ENCODE data around the gene LTBP1.

Gene LTBP1

DNA sequence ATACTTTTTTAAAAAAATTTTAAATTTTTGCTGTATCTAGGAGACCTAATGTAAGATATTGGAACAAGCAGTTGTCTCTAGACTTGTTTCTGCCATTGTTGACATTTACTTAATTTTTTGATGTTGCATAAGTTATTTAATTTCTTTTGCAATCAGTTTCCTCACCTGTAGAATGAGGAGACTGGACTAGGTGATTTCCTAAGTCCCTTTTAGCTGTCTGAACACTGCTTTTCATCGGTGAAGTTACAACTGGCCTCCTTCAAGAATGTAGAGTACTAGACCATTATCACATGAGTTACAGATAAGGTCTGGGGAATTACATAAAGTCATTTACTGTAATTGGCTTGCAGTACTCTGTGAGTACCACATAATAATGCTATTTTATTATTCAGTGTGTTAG, 147.6 kb downstream of the LTBP1 start:
- Histone ChIP-seq H3K4me3 (ENCODE audit: low read depth, low read length) (no peak overlapping the region), H3K36me3 (ENCODE audit: control insufficient read depth, insufficient read depth, low read length) (no peaks in the 10 kb centered on the region), H3K27me3 (ENCODE audit: control insufficient read depth, insufficient read depth, low read length) (no peaks in the 10 kb centered on the region), H3K27ac (ENCODE audit: low read depth, low read length) (no peak overlapping the region), H3K4me1 (ENCODE audit: control insufficient read depth, insufficient read depth, low read length) (no peaks in the 10 kb centered on the region), H3K9ac (ENCODE audit: low read depth, low read length) (no peak overlapping the region), H3K9me3 (ENCODE audit: control insufficient read depth, insufficient read depth, low read length) (no peaks in the 10 kb centered on the region)

DNA sequence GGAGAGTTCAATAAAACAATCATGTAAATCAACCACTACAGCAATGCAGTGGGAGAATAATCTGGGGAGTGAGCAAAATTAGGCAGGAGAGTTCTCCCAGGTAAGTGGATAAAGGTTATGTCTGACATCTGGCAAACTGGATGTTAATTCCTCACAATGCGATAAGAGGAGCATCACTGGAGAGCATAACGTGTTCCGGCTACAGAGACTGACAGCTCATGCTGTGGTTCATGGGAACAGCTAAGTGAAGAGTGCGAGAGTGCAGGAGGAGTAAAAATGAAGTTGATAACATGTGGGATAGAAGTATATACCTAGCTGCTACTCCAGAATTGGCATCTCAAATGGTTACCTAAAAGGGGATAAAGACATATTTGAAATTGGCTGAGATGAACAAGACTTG, 153.2 kb downstream of the LTBP1 start:
- H3K36me3 ChIP-seq (ENCODE audit: control insufficient read depth, insufficient read depth, low read length), result no peaks in the 10 kb centered on the region
- H3K9me3 ChIP-seq (ENCODE audit: control insufficient read depth, insufficient read depth, low read length), result no peaks in the 10 kb centered on the region
- H3K9ac ChIP-seq (ENCODE audit: low read depth, low read length), result no peak overlapping the region
- H3K27me3 ChIP-seq (ENCODE audit: control insufficient read depth, insufficient read depth, low read length), result no peaks in the 10 kb centered on the region
- no peak overlapping the region for H3K27ac ChIP-seq (ENCODE audit: low read depth, low read length)
- no peak overlapping the region for H3K4me3 ChIP-seq (ENCODE audit: low read depth, low read length)
- H3K4me1 ChIP-seq (ENCODE audit: control insufficient read depth, insufficient read depth, low read length), result peaks cover 8% of the 10 kb centered on the region; the same call in 1 of the 2 replicates

DNA sequence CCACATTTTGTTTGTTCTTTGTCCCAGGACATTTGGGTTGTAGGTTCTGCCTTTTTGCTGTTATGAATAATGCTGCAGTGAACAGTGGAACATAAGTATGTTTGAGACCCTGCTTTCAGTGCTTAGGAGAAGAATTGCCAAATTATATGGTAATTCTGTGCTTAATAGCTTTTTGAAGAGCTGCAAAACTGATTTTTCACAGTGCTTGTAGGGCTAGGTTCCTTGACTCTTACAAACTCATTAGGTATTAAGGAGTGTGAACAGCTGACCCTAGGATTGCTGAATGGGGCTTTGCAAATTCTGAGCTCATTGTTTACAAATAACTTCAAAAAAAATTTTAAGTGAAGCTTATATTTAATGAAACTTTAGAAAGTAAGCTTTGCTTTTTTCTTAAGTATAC, 154.2 kb downstream of the LTBP1 start:
- H3K27ac ChIP-seq (ENCODE audit: low read depth, low read length), result no peak overlapping the region
- H3K27me3 ChIP-seq (ENCODE audit: control insufficient read depth, insufficient read depth, low read length), result no peaks in the 10 kb centered on the region
- H3K9ac ChIP-seq (ENCODE audit: low read depth, low read length), result no peak overlapping the region
- peaks cover 8% of the 10 kb centered on the region; the same call in 1 of the 2 replicates for H3K4me1 ChIP-seq (ENCODE audit: control insufficient read depth, insufficient read depth, low read length)
- H3K4me3 ChIP-seq (ENCODE audit: low read depth, low read length), result no peak overlapping the region
- no peaks in the 10 kb centered on the region for H3K36me3 ChIP-seq (ENCODE audit: control insufficient read depth, insufficient read depth, low read length)
- no peaks in the 10 kb centered on the region for H3K9me3 ChIP-seq (ENCODE audit: control insufficient read depth, insufficient read depth, low read length)

DNA sequence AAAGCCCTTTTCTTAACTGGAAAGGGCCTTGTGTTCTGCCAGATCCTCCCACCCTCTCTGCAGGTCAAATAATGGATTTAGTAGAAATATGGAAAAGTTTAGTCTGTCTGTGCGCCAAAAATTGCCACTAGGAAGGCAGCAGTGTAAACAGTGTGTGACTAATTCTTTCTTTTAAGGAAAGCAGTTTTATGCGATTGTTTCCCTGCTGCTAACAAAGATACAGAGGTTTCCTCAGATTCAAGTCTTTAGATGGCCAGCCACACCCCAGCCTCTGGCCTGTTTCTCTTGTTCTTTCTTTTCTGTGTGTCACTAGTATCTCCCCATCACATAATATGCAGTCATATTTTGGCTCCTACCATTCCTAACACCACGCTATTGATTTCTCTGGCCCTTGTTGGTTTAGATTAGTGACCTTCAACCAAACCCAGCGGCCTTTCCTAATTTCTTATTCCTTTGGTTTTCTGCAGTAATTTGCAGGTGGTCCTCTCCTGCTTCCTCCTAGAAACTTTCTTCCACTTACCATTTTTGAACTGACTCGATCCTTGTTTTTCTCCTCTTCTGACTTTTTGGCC, 157.4 kb downstream of the LTBP1 start:
- H3K27ac ChIP-seq (ENCODE audit: low read depth, low read length), result no peak overlapping the region
- H3K27me3 ChIP-seq (ENCODE audit: control insufficient read depth, insufficient read depth, low read length), result no peaks in the 10 kb centered on the region
- no peaks in the 10 kb centered on the region for H3K36me3 ChIP-seq (ENCODE audit: control insufficient read depth, insufficient read depth, low read length)
- no peak overlapping the region for H3K4me3 ChIP-seq (ENCODE audit: low read depth, low read length)
- no peak overlapping the region for H3K9ac ChIP-seq (ENCODE audit: low read depth, low read length)
- H3K4me1 ChIP-seq (ENCODE audit: control insufficient read depth, insufficient read depth, low read length), result peaks cover 8% of the 10 kb centered on the region; the same call in 1 of the 2 replicates
- H3K9me3 ChIP-seq (ENCODE audit: control insufficient read depth, insufficient read depth, low read length), result no peaks in the 10 kb centered on the region

DNA sequence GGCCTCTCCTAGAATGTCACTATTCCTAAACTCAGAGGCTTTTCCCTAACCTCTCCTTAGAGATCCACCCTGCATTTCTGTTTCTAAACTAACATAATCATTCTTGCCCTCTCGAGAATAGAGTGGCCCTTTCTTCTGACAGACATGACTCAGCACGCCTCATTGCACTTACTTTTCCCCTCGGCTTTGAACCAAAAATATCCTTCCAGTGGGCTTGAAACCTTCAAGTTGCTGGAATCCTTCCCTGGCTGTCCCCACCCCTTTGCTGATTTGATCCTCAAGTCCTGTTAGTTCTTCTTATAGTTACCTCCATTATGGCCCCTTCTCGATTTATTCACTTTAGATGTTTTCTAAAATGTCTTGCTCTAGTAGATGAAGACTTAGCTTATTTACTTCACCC, 158.0 kb downstream of the LTBP1 start:
- Histone ChIP-seq H3K27ac (ENCODE audit: low read depth, low read length) (no peak overlapping the region), H3K4me3 (ENCODE audit: low read depth, low read length) (no peak overlapping the region), H3K9ac (ENCODE audit: low read depth, low read length) (no peak overlapping the region), H3K36me3 (ENCODE audit: control insufficient read depth, insufficient read depth, low read length) (no peaks in the 10 kb centered on the region), H3K4me1 (ENCODE audit: control insufficient read depth, insufficient read depth, low read length) (peaks cover 8% of the 10 kb centered on the region; the same call in 1 of the 2 replicates), H3K9me3 (ENCODE audit: control insufficient read depth, insufficient read depth, low read length) (no peaks in the 10 kb centered on the region), H3K27me3 (ENCODE audit: control insufficient read depth, insufficient read depth, low read length) (no peaks in the 10 kb centered on the region)

DNA sequence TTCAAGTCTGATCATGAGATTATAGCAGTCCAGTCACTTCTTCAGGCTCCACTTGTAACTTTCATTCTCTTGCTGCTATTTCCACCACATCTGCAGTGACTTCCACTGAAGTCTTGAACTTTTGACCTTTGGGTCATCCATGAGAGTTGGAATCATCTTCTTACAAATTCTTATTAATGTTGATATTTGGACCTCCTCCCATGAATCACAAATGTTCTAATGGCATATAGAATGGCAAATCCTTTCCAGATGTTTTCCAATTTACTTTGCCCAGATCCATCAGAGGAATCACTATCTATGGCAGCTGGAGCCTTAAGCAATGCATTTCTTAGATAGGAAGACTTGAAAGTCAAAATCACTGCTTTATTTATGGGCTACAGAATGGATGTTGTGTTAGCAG, 159.4 kb downstream of the LTBP1 start:
- Histone ChIP-seq H3K27ac (ENCODE audit: low read depth, low read length) (no peak overlapping the region), H3K9ac (ENCODE audit: low read depth, low read length) (no peak overlapping the region), H3K9me3 (ENCODE audit: control insufficient read depth, insufficient read depth, low read length) (no peaks in the 10 kb centered on the region), H3K4me3 (ENCODE audit: low read depth, low read length) (no peak overlapping the region), H3K36me3 (ENCODE audit: control insufficient read depth, insufficient read depth, low read length) (no peaks in the 10 kb centered on the region), H3K4me1 (ENCODE audit: control insufficient read depth, insufficient read depth, low read length) (peaks cover 8% of the 10 kb centered on the region; the same call in 1 of the 2 replicates), H3K27me3 (ENCODE audit: control insufficient read depth, insufficient read depth, low read length) (no peaks in the 10 kb centered on the region)

DNA sequence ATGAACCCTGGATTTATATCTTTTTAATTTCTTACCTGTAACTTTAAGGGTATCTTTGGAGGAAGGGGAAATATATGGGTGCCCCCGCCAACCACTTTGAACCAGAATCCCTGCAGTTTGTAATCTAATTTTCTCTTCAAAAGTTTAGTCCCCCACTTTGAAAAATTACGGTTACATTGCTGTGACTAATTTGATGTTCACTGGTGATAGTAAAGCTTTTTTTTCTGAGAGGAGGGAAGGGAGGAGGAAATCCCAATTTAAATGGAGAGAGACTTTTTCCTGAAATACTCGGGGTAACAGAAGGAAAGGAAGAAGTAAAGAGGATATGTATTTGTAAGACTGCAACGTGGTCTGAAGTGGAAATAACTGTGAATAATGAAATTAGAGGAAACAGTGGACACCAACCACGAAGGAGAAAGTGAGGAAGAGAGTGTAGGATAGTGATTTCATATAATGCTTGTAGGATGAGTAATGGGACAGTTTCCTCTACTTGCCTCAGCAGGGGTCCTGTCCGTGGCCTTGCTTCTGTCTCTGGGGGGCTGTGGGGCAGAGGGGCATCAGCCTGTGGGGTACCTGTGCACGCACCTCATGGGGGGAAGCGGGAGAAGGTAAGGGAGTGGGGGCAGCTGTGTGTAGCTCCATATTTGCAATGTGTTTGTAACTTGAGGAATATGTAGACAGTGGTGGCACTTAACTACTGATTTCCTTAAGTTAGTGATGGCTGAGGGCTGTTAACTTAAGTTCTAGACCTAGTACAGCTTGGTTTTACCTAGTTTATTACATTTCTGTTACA, 161.1 kb downstream of the LTBP1 start:
- Histone ChIP-seq H3K4me1 (ENCODE audit: control insufficient read depth, insufficient read depth, low read length) (peaks cover 8% of the 10 kb centered on the region; the same call in 1 of the 2 replicates), H3K27me3 (ENCODE audit: control insufficient read depth, insufficient read depth, low read length) (no peaks in the 10 kb centered on the region), H3K9ac (ENCODE audit: low read depth, low read length) (no peak overlapping the region), H3K27ac (ENCODE audit: low read depth, low read length) (no peak overlapping the region), H3K9me3 (ENCODE audit: control insufficient read depth, insufficient read depth, low read length) (no peaks in the 10 kb centered on the region), H3K4me3 (ENCODE audit: low read depth, low read length) (no peak overlapping the region), H3K36me3 (ENCODE audit: control insufficient read depth, insufficient read depth, low read length) (no peaks in the 10 kb centered on the region)

DNA sequence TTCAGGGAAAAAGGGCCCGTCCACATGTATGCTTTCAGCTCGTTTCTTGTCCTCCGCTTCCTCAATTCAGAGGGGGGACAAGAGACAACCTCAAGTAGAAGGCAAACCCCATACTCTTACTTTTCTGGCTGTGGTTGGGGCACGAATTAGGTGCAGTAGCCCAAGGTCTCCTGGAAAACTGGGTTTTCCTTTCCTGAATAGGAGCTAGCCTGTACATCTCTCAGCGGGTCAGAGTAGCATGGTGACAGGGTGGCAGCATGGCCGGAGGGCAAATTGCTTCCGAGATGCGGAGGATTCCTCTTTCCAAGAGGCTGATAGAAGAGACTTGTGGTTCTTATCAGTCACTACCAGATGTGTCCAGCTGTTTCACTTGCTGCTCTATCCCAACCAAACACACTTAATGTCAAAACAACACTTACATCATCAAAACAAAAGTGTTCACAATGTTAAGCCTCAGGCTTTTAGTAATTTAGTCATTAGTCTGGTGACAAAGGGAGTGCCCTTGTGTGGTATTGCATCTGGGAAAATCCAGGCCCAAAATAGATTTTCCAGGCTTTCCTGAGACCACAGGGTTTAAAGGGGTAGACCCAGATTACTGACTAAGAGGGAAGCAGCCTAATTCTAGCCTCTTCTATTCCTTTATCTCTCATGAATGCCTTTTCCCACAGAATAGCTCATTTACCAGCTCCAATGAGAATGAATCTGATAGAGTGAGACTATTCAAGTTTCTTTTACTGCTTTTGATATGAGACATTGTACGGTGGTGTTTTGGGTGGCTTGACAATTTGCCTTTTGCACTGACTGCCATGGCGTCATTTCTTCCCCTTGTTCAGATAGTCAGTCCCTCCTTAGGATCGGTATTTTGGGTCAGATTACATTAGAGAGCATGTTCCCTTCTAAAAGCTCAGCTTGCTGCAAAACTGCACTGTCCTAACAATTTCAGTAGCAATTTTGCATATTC, 162.0 kb downstream of the LTBP1 start:
- no peaks in the 10 kb centered on the region for H3K9me3 ChIP-seq (ENCODE audit: control insufficient read depth, insufficient read depth, low read length)
- H3K9ac ChIP-seq (ENCODE audit: low read depth, low read length), result no peak overlapping the region
- H3K4me3 ChIP-seq (ENCODE audit: low read depth, low read length), result no peak overlapping the region
- H3K27me3 ChIP-seq (ENCODE audit: control insufficient read depth, insufficient read depth, low read length), result no peaks in the 10 kb centered on the region
- H3K4me1 ChIP-seq (ENCODE audit: control insufficient read depth, insufficient read depth, low read length), result peaks cover 8% of the 10 kb centered on the region; the same call in 1 of the 2 replicates
- H3K36me3 ChIP-seq (ENCODE audit: control insufficient read depth, insufficient read depth, low read length), result no peaks in the 10 kb centered on the region
- H3K27ac ChIP-seq (ENCODE audit: low read depth, low read length), result no peak overlapping the region

DNA sequence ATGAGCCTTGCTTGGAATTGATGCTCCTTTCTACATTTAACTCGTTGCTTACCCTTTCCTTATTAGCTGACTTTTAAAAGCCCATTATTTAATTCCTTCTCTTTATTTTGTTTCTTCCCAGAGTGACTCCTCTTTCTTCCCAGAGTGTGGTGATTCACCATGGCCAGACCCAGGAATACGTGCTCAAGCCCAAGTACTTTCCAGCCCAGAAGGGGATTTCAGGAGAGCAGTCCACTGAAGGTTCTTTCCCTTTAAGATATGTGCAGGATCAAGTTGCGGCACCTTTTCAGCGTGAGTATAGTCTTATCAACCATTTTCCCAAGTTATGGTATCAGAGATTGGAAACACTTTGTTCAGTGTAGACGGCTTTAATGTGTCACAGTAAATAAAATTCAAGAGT, 163.7 kb downstream of the LTBP1 start:
- Histone ChIP-seq H3K36me3 (ENCODE audit: control insufficient read depth, insufficient read depth, low read length) (no peaks in the 10 kb centered on the region), H3K4me1 (ENCODE audit: control insufficient read depth, insufficient read depth, low read length) (no peaks in the 10 kb centered on the region), H3K4me3 (ENCODE audit: low read depth, low read length) (no peak overlapping the region), H3K9me3 (ENCODE audit: control insufficient read depth, insufficient read depth, low read length) (no peaks in the 10 kb centered on the region), H3K27ac (ENCODE audit: low read depth, low read length) (no peak overlapping the region), H3K9ac (ENCODE audit: low read depth, low read length) (no peak overlapping the region), H3K27me3 (ENCODE audit: control insufficient read depth, insufficient read depth, low read length) (no peaks in the 10 kb centered on the region)

DNA sequence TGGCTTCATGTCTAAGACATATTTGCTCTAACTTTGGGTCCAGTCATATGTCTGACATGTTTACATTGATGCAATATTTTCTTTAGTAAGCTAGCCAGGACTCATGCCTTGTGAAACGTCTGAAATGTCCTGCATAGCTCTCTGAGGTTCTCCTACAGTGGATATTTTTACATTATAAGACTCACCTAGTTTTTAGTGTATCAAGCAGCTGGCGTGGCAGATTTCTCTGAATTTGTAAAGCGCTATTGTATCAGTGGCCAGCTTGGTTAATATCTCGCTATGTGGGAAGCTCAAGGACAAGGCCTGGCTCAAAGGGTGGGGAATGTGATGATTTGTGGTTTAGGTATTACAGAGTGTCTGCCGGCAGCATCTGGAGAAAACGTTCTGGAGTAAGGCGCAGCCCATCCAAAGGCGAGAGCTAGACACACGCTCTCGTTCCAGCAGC, 164.3 kb downstream of the LTBP1 start:
- no peaks in the 10 kb centered on the region for H3K27me3 ChIP-seq (ENCODE audit: control insufficient read depth, insufficient read depth, low read length)
- H3K4me3 ChIP-seq (ENCODE audit: low read depth, low read length), result no peak overlapping the region
- H3K9me3 ChIP-seq (ENCODE audit: control insufficient read depth, insufficient read depth, low read length), result no peaks in the 10 kb centered on the region
- no peaks in the 10 kb centered on the region for H3K36me3 ChIP-seq (ENCODE audit: control insufficient read depth, insufficient read depth, low read length)
- H3K9ac ChIP-seq (ENCODE audit: low read depth, low read length), result no peak overlapping the region
- no peaks in the 10 kb centered on the region for H3K4me1 ChIP-seq (ENCODE audit: control insufficient read depth, insufficient read depth, low read length)
- no peak overlapping the region for H3K27ac ChIP-seq (ENCODE audit: low read depth, low read length)

Data from HUES48 (cell line).